ENCODE data around the gene SGTA. TPM values are rescaled to one million over a fixed set of nuclear protein-coding genes. Genes with fewer than 3 reads are reported as not detected.
"Not testable (repeated sequence)": the region's sequence is repeated elsewhere in the genome, so short reads cannot be mapped to it uniquely, and the experiment has no call there.

The SGTA gene
- total and polyA plus RNA-seq, 2 of the 8 experiments (the other 6 are each of a cell fraction or from before 2014, with no cell fraction given) = 86.8 to 130 TPM

- H3K4ac ChIP-seq (replicated peaks; ENCODE audit: insufficient read length, low read depth, low read length); H2BK12ac ChIP-seq (ENCODE audit: low read depth, low read length); H4K8ac ChIP-seq (ENCODE audit: extremely low read depth, insufficient read depth, low read length); H3K4me3 ChIP-seq (ENCODE audit: extremely low read depth in 1 of 4, insufficient read depth in 2 of 4, low read depth in 3 of 4, low read length in 4 of 4); H2BK120ac ChIP-seq (replicated peaks; ENCODE audit: low read depth, low read length); H4K20me1 ChIP-seq (replicated peaks in 1 of 2; ENCODE audit: control insufficient read depth in 1 of 2, insufficient read depth in 2 of 2, low read length in 2 of 2); H3K18ac ChIP-seq (ENCODE audit: extremely low read depth, low read length); H3K4me2 ChIP-seq (ENCODE audit: insufficient read depth in 1 of 2, low read depth in 2 of 2, low read length in 2 of 2); H3K23ac ChIP-seq (ENCODE audit: insufficient read length); H2BK20ac ChIP-seq (ENCODE audit: low read length); DNase-seq (ENCODE audit: low read depth in 1 of 2, low spot score in 2 of 2); H4K5ac ChIP-seq (ENCODE audit: insufficient read length, low read depth, low read length); FAIRE-seq; H3K79me2 ChIP-seq (ENCODE audit: control insufficient read depth in 1 of 2, insufficient read depth in 2 of 2, low read length in 2 of 2); H3K79me1 ChIP-seq (ENCODE audit: low read depth, low read length); H2BK15ac ChIP-seq (ENCODE audit: low read length); H3K4me1 ChIP-seq (replicated peaks in 1 of 4; ENCODE audit: control insufficient read depth in 3 of 4, insufficient read depth in 4 of 4, low read length in 3 of 4); H3K14ac ChIP-seq (ENCODE audit: insufficient read length); H3K27me3 ChIP-seq (replicated peaks in 1 of 4; ENCODE audit: control insufficient read depth in 3 of 4, extremely low read depth in 1 of 4, insufficient read depth in 3 of 4, low read length in 3 of 4); H2AFZ ChIP-seq (ENCODE audit: low read length); H3K23me2 ChIP-seq (ENCODE audit: low read depth, low read length); H2BK5ac ChIP-seq (ENCODE audit: low read depth, low read length); CTCF ChIA-PET (ENCODE audit: partially characterized antibody); H2AK5ac ChIP-seq (ENCODE audit: low read depth, low read length); H3K27ac ChIP-seq (ENCODE audit: low read depth, low read length); H4K91ac ChIP-seq (replicated peaks; ENCODE audit: insufficient read length, low read length); H3K56ac ChIP-seq (replicated peaks; ENCODE audit: insufficient read length, low read depth, low read length); H3K9ac ChIP-seq (replicated peaks in 1 of 4; ENCODE audit: extremely low read depth in 1 of 4, low read depth in 3 of 4, low read length in 3 of 4): not testable (repeated sequence)
- 83% methylated on average over 1 of the region's 1 CpG; no CpG with 5 or more reads in 1 of the 2 experiments for WGBS, 2 experiments (ENCODE audit: extremely low coverage in 1 of 2, insufficient coverage in 1 of 2, insufficient read length in 1 of 2, insufficient replicate concordance in 2 of 2, low coverage in 1 of 2, low lambda C conversion rate in 2 of 2, missing lambda C conversion rate in 1 of 2)
- peaks cover 9 to 17% of the 10 kb centered on the region in 2 experiments; a peak in 3 of 4 replicates for H3K9me3 ChIP-seq (ENCODE audit: insufficient read depth in 2 of 2, low read depth in 1 of 2, low read length in 1 of 2)
- POLR2A ChIA-PET (ENCODE audit: partially characterized antibody) = interaction anchor here (0.6 kb wide), 1 partner anchor 15 kb away, joined by 3 read pairs; no protein-coding TSS in a partner anchor
- H3K36me3 ChIP-seq (ENCODE audit: control insufficient read depth in 2 of 4, insufficient read depth in 4 of 4, low read length in 3 of 4) = peaks cover 0 to 17% (median 0%) of the 10 kb centered on the region in 4 experiments; a peak in 1 of 8 replicates
These were observed 69.0 kb downstream of the SGTA start for GRCh38 chr19:2714102-2714501.

GRCh38 chr19:2713170-2713569 lies 69.9 kb downstream of the SGTA start:
- H3K23ac ChIP-seq (ENCODE audit: insufficient read length); H3K23me2 ChIP-seq (ENCODE audit: low read depth, low read length); H2BK120ac ChIP-seq (replicated peaks; ENCODE audit: low read depth, low read length); H2AFZ ChIP-seq (ENCODE audit: low read length); H3K9ac ChIP-seq (replicated peaks in 1 of 4; ENCODE audit: extremely low read depth in 1 of 4, low read depth in 3 of 4, low read length in 3 of 4); DNase-seq (ENCODE audit: low read depth in 1 of 2, low spot score in 2 of 2); H4K91ac ChIP-seq (replicated peaks; ENCODE audit: insufficient read length, low read length); H2AK5ac ChIP-seq (ENCODE audit: low read depth, low read length); H3K79me1 ChIP-seq (ENCODE audit: low read depth, low read length); H2BK20ac ChIP-seq (ENCODE audit: low read length); H3K4me1 ChIP-seq (replicated peaks in 1 of 4; ENCODE audit: control insufficient read depth in 3 of 4, insufficient read depth in 4 of 4, low read length in 3 of 4); H3K14ac ChIP-seq (ENCODE audit: insufficient read length); H2BK5ac ChIP-seq (ENCODE audit: low read depth, low read length); H4K5ac ChIP-seq (ENCODE audit: insufficient read length, low read depth, low read length); H3K4me3 ChIP-seq (ENCODE audit: extremely low read depth in 1 of 4, insufficient read depth in 2 of 4, low read depth in 3 of 4, low read length in 4 of 4); H3K27ac ChIP-seq (ENCODE audit: low read depth, low read length); H4K20me1 ChIP-seq (replicated peaks in 1 of 2; ENCODE audit: control insufficient read depth in 1 of 2, insufficient read depth in 2 of 2, low read length in 2 of 2); H3K18ac ChIP-seq (ENCODE audit: extremely low read depth, low read length); H3K4ac ChIP-seq (replicated peaks; ENCODE audit: insufficient read length, low read depth, low read length); H4K8ac ChIP-seq (ENCODE audit: extremely low read depth, insufficient read depth, low read length); CTCF ChIA-PET (ENCODE audit: partially characterized antibody); H3K27me3 ChIP-seq (replicated peaks in 1 of 4; ENCODE audit: control insufficient read depth in 3 of 4, extremely low read depth in 1 of 4, insufficient read depth in 3 of 4, low read length in 3 of 4); H3K56ac ChIP-seq (replicated peaks; ENCODE audit: insufficient read length, low read depth, low read length); POLR2A ChIA-PET (ENCODE audit: partially characterized antibody); H3K4me2 ChIP-seq (ENCODE audit: insufficient read depth in 1 of 2, low read depth in 2 of 2, low read length in 2 of 2); H2BK12ac ChIP-seq (ENCODE audit: low read depth, low read length); FAIRE-seq; H2BK15ac ChIP-seq (ENCODE audit: low read length); H3K79me2 ChIP-seq (ENCODE audit: control insufficient read depth in 1 of 2, insufficient read depth in 2 of 2, low read length in 2 of 2): not testable (repeated sequence)
- Histone ChIP-seq H3K9me3 (ENCODE audit: insufficient read depth in 2 of 2, low read depth in 1 of 2, low read length in 1 of 2) (peaks cover 9 to 17% of the 10 kb centered on the region in 2 experiments; a peak in 3 of 4 replicates), H3K36me3 (ENCODE audit: control insufficient read depth in 2 of 4, insufficient read depth in 4 of 4, low read length in 3 of 4) (peaks cover 0 to 17% (median 0%) of the 10 kb centered on the region in 4 experiments; a peak in 1 of 8 replicates)
- WGBS, 2 experiments (ENCODE audit: extremely low coverage in 1 of 2, insufficient coverage in 1 of 2, insufficient read length in 1 of 2, insufficient replicate concordance in 2 of 2, low coverage in 1 of 2, low lambda C conversion rate in 2 of 2, missing lambda C conversion rate in 1 of 2) = 92 to 100% methylated on average over 3 of the region's 3 CpGs

All from H1 (cell line).